GM21423 (cell line): ENCODE data around the gene CRYZL1.

Source experiments
- ATAC-seq: cut with Tn5 transposase; IDR thresholded peaks from one replicate; pipeline ENCODE4 v1.9.1; 2021; ENCODE audit warnings: mild to moderate bottlenecking, moderate library complexity; ENCODE audit not compliant: unreplicated experiment

Gene CRYZL1

DNA sequence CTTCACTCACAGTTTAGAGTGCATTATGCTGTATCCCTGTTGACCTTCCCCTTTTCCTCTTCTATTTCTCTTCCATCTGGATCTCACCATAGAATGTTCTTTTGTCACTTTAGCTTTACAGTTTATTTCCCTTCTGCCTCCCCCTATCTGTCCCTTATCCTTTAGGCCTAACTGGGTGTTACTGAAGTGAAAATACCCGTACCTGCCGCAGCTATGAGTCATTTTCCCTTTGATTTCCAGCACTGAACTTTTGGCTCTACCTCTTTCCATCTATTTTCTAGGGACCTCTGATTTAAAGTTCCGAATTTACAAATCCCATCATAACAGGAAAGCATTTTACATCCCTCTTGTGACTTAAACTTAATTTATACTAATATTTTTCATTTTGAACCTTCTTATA lies 20.5 kb upstream of the CRYZL1 start:
- ATAC-seq = no peak

DNA sequence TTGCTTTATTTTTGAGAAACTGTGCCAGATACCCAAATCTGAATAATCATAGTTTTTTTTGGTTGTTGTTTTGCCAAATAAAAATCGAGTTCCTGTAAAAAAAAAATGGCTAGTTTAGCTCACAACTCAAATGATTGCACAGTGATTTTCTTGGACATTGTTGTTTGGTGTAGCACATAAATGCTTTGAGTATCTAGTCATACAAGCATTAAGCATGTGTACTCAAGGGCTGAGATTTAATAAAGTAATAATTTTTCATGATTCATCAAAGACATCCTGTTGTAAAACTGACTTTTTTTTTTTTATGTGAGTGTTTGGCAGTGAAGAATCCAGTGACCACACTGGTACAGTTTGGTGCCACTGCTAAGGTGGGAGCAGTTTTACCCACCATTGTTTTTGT lies 19.6 kb upstream of the CRYZL1 start:
- no peak for ATAC-seq

DNA sequence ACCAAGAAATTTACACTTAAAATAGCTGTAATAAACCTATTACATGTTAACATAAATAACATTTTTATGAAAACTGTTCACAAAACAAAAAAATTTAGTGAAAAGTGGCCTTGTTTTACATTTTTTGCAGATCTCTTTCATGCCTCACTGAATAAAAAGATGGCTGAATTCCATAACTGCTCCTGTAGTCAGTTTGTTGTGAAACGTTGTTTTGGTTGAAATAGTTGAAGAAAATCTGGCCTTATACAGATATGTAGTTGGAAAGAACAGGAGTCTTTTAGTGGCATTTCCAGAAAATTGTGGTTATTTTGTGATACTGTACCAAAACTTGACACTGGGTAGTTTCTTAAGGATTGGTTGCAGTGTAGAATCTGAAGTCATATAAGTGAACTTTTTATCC lies 18.9 kb upstream of the CRYZL1 start:
- ATAC-seq = no peak

DNA sequence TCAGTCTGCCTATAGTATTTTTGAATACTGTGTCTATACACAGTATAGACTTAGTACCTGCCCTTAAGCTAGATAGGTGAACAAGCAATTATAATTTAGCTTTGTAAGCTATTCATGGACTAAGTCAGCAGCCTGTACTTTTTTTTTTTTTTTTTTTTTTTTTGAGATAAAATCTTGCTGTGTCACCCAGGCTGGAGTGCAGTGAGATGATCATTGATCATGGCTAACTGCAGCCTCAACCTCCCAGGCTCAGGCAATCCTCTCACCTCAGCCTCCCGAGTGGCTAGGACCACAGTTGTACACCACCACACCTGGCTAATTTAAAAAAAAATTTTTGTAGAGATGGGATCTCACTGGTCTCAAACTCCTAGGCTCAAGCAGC lies 18.0 kb upstream of the CRYZL1 start:
- ATAC-seq = no peak

DNA sequence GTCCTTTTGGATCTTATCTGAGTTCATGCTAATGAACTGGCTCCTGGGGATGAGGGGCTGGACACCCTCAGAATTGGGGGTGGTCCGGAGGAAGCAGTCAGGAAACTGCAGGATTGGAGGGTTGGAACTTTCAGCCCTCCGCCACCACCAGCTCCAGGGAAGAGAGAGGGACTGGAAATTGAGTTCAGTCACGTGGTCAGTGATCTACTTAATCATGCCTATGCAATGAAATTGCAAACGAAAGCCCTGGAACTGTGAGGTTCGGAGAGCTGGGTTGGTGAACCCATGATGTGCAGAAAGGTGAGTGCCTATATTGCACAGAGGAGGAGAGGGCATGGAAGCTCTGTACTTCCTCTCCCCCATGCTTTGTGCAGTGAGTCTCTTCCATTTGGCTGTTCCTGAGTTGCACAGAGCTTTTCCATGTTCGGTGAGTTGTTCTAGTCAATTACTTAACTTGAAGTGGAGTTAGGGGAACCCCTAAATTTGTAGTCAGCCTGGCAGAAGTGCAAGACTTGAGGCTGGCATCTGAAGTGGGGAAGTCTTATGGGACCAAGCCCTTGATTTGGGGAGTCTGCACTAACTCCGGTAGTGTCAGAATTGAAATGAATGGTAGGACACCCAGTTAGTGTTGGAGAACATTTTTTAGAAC lies 17.5 kb upstream of the CRYZL1 start:
- no peak for ATAC-seq

DNA sequence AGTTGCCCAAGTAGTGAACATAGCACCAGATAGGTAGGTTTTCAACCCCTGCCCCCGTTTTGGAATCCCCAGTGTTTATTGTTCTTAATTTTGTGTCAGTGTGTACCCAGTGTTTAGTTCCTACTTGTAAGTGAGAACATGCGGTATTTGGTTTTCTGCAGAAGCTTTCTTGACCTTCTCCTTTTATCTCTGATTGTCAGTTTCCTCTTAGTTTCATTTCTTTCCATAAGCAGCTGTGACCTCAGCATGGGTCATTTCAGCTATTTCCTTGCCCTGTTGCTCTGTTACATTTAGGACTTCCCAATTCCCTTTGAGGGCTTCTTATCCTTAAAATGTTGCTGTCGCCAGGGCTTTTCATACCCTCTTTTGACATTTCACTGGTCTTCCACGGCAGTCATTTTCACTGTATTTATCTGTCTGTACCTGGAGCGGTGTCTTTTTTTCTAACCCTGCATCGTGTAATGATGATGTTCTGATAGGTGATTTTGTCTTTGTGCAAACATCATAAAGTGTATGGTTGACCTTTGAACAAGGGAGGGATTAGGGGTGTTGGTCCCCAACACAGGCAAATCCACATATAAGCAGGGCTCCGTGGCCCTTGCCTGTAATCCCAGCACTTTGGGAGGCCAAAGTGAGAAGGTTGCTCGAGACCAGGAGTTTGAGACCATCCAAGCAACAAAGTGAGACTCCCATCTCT lies 15.7 kb upstream of the CRYZL1 start:
- no peak for ATAC-seq

DNA sequence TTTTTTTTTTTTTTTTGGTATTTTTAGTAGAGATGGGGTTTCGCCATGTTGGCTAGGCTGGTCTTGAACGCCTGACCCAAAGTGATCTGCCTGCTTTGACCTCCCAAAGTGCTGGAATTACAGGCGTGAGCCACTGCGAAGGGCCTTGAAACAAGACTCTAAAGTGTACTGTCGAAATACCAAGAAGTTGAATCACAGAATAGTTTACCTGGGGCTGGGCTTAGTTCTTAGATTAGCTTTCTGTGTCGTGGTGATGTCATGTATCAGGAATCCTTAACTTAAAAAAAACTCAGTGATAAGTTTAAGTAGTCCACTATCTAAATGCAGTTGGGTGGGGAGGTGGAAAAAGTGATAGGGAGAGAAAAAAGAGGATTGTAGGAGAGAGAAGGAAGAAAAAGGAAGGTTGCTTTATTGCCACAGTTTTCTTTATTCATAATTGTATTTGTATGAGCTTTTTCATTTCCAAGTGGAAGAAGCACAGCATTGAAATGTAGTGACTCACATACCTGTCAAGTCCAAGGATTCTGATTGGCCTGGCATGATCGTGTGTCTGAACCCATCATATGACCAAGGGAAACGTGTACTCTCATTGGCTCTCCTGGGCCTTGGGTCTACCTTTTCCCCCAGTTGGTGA lies 14.2 kb upstream of the CRYZL1 start:
- no peak for ATAC-seq

DNA sequence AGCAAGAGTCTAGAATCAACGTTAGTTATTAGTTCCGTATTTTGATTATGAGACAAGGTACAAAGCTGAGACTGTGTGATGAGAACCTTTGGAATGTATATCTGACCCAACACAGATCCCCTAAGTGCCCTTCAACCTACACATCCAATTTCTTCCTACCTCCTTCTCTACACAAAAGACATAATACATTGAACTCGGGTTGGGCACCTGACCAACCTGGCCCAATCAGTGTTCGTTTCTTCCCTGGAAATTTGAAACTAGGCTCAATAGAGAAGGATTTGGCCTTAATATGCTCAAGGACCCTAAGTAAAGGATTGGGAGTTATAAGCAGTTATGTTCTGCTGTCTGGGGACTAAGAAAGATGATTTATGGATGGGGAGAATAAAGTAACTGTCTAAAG lies 12.9 kb upstream of the CRYZL1 start:
- no peak for ATAC-seq

DNA sequence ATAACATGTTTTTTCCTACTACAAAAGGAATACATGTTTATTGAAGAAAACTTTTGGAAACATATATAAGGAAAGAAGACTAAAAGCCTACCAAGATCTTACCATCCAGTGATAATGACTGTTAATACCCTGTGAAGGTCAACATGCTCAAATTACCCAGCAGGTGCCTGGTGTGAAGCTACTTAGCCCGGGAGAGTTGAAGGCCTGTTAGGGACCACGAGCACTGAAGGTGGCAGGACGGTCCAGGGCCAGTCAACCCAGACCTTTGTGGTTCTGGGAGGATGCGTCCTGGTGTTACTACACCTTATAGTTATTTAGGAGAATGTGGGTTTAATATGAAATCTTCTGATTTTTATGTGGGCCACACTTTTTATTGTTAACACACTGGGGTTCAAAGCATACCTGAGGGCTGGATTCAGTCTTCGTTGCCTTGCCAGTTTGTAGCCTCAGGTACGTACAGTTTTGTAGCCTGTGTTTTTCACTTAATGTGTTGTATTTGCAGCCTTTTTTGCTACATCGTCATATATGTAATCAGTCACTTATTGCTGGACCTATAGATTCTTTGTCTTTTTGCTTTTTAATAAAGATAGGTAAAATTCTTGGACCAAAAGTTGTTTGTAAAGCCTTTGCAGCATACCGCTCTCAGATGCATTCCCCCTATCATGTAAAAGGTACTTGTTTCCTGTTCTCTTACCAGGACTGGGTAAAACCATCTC lies 10.6 kb upstream of the CRYZL1 start:
- ATAC-seq = no peak

DNA sequence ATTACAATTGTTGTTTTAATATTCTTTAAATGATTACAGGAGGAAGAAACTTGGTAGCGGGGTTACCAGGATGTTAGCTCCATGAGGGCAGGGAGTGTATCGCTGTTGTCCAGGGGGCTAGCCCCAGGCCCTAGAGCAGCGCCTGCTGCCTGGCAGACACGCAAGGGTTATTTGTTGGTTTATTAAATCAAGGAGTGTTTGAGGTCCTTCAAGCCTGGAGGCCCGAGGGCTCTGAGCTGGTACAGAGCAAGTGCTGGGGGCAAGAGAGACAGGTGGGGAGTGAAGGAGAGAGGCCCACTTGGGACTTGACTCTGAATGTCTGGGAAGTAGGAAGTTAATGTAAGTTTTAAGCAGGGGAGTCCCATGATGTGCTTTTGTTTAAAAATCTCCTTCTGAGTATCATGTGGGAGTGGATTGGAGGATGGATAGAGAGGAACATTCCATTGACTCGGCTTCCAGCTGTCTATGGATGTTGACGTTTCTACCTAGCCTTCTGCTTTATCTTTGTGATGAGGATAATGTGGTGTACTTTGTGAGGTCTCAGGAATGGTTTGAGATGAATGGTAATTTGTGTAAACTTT lies 9.5 kb upstream of the CRYZL1 start:
- ATAC-seq = no peak

DNA sequence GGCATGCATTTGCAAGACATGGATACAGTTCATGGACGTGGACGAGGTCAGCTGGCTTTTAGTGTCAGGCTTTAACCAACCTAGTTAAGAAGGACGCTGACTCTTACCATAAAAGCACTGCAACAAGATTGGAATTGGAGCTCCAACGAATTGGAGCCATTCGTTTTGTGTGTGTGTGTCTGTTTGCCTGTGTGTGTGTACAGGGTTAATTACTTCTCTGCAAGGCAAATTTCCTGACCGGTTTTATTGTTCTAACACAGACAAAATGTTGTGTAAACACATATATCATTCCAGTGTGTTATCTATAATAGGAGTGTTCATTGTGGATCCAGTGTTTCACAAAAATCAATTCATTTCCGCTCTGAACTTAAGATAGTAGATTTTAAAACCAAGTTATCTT lies 8.7 kb upstream of the CRYZL1 start:
- ATAC-seq = no peak

DNA sequence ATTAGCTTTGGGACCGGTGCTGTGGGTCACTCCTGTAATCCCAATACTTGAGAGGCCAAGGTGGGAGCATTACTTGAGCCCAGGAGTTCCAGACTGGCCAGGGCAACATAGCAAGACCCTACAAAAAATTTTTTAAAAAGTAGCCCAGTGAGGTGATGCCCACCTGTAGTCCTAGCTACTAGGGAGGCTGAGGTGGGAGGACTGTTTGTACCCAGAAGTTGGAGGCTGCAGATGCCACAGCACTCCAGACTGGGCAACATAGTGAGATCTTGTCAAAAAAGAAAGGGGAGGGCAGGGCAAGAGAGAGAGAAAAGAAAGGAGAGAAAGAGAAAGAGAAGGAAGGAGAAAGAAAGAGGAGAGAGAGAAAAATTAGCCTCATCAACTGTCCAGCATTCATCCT lies 7.0 kb upstream of the CRYZL1 start:
- no peak for ATAC-seq

DNA sequence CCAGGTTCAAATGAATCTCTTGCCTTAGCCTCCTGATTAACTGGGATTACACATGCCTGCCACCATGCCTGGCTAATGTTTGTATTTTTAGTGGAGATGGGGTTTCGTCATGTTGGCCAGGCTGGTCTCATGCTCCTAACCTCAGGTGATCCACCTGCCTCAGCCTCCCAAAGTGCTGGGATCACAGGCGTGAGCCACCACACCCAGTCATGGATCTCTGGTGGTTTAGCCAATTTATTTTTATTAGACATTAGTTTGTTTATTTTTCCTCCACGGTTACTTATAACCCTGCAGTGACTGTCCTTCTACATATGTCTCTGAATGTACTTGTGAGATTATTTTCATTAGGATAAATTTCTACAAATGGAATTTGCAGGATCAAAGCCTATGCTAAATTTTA lies 6.0 kb upstream of the CRYZL1 start:
- no peak for ATAC-seq

DNA sequence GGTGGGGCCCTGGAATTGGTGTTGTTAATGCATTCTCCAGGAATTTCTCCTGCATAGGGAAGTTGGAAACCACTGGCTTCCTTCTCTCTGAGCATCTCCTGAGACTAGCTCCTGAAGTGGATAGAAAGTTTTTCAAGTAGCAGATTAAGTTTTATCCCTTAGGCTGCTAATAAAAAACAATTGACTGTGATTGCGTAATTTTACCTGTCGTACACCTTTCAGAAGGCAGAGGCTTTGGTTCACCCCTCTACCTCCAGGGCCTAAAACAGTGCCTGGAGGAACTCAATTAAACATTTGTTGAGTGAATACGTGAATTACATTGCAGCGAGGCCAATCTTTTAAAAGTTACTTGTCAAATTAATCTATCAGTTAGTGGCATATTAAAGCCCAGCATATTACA lies 4.2 kb upstream of the CRYZL1 start:
- ATAC-seq = no peak

DNA sequence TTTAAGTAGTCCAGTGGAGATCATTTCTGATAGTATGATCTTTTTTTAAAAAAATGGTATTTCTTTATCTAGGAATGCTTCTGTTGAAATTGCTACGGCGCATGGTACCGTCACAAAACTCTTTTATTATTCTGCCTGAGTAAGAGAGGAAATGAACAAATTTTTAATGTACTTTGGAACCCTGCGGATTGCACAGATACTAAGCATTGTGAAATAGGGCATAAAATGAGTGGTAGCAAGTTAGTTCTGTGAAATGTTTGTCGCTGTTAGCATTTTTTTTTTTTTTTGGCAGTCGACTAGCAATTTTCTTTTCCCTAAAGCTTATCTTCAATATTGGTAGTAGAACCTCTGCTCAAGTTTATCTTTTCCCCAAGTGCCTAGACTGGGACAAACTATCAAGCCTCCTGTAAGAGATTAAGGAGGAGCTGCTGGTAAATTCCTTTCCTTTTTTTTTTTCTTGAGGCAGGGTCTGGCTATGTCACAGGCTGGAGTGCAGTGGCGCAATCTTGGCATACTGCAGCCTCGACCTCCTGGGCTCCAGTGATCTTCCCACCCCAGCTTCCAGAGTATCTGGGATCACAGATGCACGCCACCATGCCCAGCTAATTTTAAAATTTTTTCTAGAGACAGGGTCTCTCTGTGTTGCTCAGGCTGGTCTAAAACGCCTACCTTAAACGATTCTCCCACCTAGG lies 3.0 kb upstream of the CRYZL1 start:
- ATAC-seq = no peak

DNA sequence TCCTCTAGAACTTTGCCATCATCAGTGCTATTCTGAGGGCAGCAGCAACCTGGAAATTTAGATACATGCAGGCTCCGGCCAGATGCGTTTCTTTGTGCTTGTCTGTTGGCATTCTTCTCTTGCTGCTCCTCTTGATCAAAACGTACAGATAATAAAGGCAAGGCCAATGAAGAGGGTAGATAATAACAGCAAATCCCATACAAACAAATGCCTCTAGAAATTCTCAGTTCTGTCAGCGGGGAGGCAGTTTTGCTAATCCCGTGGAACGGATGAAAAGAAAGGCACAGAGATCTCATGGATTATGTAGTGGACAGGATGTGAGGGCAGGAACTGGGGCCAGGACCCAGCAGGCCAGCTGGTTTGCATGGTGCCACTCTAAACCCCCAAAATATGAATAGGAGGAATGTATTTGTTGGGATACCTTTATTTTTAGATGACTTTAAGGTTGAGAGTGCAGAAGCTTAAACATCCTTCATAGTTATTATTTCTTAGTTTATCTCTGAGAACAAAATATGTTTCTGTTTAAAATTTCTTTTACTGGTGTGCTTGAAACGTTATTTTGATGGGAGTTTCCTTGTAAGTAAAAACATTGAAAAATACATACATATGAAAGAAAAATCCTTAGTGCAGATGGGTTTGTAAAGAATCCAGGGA lies 2.2 kb upstream of the CRYZL1 start:
- no peak for ATAC-seq

DNA sequence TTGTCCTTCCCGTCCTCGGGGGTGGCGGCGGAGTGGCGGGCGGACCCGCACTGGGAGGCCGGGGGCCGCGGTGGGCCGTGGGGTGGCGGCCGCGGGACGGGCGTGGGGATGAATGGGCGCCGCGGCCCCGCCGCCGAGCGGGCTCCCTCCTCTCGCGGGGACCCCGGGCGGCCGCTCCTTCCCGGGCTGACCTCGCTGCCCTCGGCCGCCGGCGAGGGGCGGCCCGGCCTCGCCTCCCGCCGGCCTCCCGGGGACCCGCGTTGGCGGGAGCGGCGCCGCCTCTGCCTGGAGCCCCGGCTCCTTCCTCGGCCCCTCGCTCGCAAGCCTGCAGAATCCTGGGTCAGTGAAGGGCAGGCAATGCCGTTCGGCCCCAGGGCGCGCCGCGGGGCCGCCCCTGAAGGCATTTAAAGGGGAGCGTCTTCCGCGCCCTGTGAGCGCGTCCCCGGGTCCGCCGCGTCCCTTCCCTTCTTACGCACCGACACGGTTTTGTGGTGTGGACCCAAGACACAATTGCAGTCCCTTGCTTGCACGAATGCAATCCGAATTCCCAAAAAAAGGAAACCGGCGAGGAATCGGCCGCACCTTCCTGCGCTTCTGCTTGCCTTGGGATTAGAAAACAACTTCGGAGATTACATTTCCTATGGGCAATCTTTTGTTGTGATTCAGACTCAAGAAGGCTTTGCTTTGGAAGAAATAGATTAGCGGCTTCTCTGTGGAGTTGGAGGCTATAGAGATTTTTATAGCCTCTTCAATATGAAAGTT lies 1.5 kb upstream of the CRYZL1 start:
- ATAC-seq = no peak

DNA sequence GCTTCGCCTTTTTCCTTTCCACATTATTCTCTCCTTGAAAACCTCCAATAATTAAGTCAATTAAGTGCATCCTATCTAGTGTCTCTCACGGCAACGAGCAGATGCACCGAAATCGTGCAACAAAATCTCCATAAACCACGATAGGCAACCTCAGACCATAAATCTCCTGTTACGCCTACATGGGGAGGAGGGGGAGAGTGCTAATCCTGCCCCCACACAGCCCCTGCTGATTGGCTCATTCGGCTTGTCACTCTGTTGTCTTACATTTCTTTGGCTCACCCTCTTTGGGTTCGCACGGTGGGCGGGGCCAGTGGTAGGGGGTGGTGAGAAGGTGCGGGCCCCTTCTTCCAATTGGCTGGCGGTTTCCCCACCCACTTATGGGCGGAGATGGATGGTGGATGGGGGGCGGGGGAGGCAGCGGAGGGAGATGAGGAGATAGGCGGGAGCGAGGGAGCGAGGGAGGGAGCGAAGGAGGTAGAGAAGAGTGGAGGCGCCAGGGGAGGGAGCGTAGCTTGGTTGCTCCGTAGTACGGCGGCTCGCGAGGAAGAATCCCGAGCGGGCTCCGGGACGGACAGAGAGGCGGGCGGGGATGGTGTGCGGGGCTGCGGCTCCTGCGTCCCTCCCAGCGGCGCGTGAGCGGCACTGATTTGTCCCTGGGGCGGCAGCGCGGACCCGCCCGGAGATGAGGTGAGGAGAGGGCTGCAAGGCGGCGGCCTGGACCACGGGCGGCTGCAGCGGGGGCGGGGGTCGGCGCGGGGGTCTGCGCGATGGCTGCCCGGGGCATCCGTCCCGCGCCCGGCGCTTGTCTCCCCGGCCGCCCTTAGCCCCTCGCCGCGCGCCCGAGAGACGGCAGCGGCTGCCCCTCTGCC lies 720 bp upstream of the CRYZL1 start, which contains the start of gene ITSN1:
Gene ITSN1, plus strand, starts transcription at position 475 of the 869 bp plus-strand sequence. CDS start 76,328 bp downstream, outside the sequence.
- ATAC-seq = peak; percentile 83
